NCI-H748 treated with DMSO at 0.1 percent for 48 hours (cell line): ENCODE results near the gene CRYL1.

Experiments used
- DNase-seq: peaks from one replicate; lab custom pipeline; 2025; lab: John Stamatoyannopoulos, UW

Gene CRYL1

DNA sequence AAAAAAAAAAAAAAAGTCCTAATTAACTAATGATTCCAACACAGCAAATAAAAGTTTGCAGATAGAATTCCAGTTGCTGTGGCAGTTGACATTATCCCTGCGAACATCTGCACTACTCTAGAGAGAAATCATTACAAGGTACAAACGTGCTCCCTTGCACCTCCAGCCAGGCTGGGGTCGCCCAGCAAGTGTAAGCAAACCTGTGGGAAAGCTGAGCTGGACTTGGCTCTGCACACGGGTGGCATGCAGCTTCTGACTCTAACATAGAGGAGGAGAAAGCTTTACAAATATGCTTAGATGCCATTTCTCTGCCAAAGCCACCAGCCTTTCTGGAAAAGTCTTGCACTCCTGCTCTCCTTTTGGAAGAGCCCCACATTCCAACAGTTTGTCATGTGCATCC lies 103.3 kb downstream of the CRYL1 start:
- no peak for DNase-seq

GRCh38 chr13:20420938-20421337 lies 104.7 kb downstream of the CRYL1 start:
- DNase-seq: no peak

- DNase-seq: no peak
These were observed 106.7 kb downstream of the CRYL1 start for GRCh38 chr13:20418953-20419352.

DNA sequence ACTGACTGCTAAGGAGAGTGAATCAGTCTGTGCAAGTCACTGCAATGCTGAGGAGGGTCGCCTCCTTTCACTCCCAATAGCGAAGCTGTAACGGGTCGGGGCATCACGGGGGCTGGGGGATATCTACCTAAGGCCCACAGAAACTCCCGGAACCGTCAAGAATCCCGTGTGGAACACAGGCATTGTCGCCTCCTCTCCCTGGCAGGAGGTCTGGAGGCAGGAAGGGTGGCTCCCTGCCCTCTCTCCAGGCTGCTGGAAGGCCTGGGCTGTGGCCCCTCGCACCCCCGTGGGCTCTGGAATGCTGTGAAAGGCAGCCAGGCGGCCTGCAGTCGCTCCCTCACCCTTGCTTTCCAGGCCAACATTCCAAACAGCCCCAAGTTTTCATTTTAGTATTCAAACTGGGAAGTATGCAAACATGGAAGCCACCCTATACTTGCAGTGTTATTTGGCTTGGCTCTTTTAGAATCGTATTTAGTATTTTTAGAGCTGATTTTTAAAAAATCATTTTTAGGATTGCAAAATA lies 109.4 kb downstream of the CRYL1 start:
- DNase-seq: no peak

GRCh38 chr13:20415694-20416107 lies 110.0 kb downstream of the CRYL1 start:
- DNase-seq: no peak

GRCh38 chr13:20415306-20415679 lies 110.4 kb downstream of the CRYL1 start:
- DNase-seq: no peak

GRCh38 chr13:20414546-20415305 lies 110.9 kb downstream of the CRYL1 start:
- DNase-seq: no peak

GRCh38 chr13:20412691-20413355 lies 112.8 kb downstream of the CRYL1 start:
- no peak for DNase-seq

DNA sequence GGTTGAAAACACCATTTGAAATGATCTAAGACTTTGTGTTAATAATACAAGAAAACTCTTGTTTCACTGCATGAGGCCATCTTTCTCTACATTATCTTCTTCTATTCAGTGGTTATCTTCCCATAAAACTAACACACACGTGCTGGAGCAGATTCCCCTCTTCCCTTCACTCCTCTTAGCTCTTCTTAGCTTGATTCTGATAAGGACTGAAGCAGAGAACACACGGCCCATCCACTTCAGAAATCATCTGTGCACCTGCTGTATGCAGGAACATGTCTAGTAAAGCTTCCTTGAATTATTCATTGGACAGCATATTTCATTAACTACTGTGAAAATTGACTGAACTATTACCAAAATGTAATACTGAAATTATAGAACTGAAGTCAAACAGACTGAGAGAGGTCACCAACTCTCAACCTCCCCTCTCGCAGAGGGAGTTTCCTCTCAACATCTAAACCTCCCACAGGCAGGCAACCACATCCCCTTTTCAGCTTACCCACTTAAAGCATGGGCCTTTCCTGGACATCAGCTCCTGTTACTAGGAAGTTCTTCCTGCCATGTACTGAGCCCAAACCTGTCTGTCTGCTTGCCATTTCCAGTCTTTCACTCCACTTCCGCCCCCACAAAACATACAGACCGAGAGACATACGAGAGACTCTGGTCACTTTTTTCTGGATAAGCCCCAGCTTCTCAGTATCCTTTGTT lies 113.9 kb downstream of the CRYL1 start:
- DNase-seq: no peak

DNA sequence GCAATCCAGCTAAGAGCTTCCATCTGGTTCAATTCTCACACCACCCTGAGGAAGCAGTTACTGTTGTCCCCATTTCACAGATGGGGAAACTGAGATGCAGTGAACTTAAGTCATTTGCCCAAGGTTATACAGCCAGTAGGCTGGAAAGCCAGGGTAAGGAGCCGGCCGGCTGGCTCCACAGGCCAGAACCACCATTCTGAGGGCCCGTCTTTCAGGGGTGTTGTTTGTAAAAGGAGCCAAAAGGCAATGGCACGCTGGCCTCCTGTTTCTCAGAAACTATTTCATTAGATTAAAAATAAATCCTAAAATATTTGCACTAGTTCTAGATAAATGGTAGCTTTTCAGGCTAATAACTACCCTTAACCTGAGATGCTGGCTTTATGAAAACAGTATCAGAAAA lies 114.9 kb downstream of the CRYL1 start:
- DNase-seq: no peak

GRCh38 chr13:20408181-20408580 lies 117.5 kb downstream of the CRYL1 start:
- DNase-seq: no peak

GRCh38 chr13:20407759-20408158 lies 117.9 kb downstream of the CRYL1 start:
- no peak for DNase-seq

GRCh38 chr13:20405691-20406090 lies 120.0 kb downstream of the CRYL1 start:
- DNase-seq: no peak

DNA sequence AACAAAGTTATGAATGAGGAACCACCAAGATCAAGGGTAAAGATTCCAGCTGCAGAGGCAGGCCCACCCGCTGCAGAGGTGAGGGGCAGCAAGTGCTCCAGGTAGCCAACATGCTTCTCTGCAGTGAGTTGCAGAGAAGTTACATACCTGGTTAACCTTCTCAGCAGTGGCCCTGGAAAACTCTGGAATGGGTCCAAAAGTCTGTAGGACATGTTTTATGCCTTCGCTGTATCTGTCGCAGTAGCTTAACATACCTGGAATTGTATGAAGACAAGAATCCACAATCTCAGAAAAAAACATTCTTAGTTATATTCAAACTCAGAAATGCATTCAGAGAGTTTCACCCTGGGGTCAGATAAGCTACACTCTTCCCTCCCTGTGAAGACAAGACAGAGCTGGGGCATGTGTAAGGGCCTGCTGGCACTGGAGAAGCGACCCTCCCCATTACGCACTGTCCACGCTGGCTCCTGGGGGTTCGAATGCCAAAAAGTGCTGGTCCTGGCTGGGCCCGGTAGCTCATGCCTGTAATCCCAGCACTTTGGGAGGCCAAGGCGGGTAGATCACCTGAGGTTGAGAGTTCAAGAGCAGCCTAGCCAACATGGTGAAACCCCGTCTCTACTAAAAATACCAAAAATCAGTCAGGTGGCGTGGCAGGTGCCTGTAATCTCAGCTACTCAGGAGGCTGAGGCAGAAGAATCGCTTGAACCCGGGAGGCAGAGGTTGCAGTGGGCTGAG lies 121.0 kb downstream of the CRYL1 start:
- no peak for DNase-seq

GRCh38 chr13:20403826-20404225 lies 121.8 kb downstream of the CRYL1 start:
- DNase-seq: no peak

GRCh38 chr13:20402881-20403280 lies 122.8 kb downstream of the CRYL1 start:
- no peak for DNase-seq

DNA sequence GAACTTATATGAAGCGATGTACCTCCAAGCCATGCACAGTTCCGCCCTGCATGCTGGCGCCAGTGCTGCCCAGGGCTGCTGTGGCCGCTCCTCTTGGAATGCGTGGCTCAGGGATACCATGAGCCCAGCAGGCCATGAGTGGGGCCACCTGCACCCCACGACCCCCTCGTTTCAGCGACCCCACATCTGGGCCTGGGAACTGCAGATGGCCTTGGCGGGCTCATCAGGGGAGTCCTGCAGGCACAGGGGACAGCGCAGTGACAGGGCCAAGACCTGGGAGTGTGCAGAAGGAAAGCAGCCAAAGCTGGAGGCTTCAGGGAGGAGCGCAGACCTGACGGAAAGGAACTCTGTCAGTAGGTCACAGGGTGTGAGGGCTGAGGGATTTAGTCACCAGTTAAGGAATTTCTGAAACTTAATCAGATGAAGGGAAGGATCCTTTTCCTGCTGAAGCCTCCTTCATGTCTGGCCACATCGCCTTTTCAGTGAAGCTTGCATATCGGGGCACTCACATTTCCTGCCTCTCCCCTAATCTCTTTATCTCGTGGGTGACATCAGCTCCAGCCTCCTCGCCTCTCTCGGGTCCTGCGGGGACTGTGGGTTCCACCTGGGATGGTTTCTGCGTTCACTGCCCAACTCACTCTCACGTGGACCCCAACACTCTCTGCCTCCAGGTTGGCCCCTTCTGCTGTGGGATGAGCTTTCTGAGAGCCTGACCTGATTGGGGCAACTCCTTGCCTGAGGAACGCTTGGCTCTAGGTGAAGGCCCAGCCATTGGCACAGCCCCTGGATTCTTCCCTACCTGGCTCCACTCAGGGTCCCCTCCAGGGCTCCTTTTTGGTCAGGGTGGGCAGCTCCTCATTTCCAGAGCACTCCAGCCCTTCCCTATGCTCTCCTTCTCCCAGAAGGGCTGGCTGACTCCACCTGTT lies 123.5 kb downstream of the CRYL1 start:
- DNase-seq: no peak

- no peak for DNase-seq
These were observed 124.1 kb downstream of the CRYL1 start for GRCh38 chr13:20401531-20401930.

- DNase-seq: no peak
These were observed 124.9 kb downstream of the CRYL1 start for GRCh38 chr13:20400774-20401173.

DNA sequence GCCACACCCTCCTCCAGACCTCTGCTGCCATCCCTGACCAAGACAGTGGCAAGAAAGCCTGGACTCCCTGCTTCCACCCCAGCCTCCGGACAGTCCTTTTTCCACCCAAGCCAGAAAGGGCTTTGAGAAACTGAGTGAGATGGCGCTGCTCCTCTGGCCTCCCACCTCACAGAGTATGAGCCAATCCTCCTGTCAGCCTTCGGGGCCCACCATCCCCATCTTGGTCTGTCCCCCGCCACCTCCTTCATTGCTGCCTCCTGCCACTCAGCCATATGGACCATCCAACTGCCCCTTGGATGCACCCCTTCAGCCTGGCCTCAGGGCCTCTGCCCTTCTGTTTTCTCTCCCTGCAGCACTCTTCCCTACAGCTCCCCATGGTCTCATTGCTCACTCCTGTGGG lies 125.7 kb downstream of the CRYL1 start:
- DNase-seq: no peak

DNA sequence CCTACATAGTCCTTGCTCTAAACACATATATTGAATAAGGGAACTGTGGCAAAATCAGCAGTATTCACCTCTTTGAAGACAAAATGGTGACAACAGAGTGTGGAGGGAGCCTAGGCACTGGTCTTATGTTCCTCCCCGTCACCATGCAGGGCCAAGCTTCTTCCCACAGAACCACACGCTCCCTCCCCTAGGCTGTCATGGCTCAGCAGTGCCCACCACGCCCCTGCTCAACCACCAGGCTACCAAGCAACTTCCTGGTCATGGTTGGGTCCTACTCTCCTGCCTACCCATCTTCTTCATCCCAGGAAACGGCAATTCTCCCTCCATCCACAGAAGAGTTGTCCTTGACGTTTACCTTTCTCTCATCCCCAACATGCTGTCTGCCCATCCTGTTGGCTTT lies 126.1 kb downstream of the CRYL1 start:
- DNase-seq: no peak
